ENCODE results near the gene SPATS2. TPM values are rescaled to one million over a fixed set of nuclear protein-coding genes. Genes with fewer than 3 reads are reported as not detected.

Gene SPATS2
- total RNA-seq, 4 donors from 2014 or later = 14.0 to 26.5 (median 19.6) TPM

GRCh38 chr12:49489154-49489553 lies 121.9 kb downstream of the SPATS2 start:
- WGBS, 2 donors = 93 to 96% methylated on average over 3 of the region's 3 CpGs
- intact Hi-C loops (cut with DNase I; ENCODE audit: low total_unique reads) = no loop called here
- DNase-seq (ENCODE audit: low spot score in 2 of 2) = no peak
- no peak overlapping the region for H3K4me3 ChIP-seq (ENCODE audit: low read depth, poor library complexity, severe bottlenecking)
- no peak for TF ChIP-seq CTCF (IDR thresholded peaks at IDR 0.05)
- no peak for TF ChIP-seq POLR2A (IDR thresholded peaks at IDR 0.05)

- intact Hi-C loops (cut with DNase I; ENCODE audit: low total_unique reads) = no loop called here
- 84 to 87% methylated on average over 4 of the region's 4 CpGs for WGBS, 2 donors
Observed at GRCh38 chr12:49489720-49490119, 122.5 kb downstream of the SPATS2 start.

GRCh38 chr12:49491823-49492222 lies 124.6 kb downstream of the SPATS2 start:
- DNase-seq (ENCODE audit: low spot score in 2 of 2) = no peak
- 53 to 55% methylated on average over 1 of the region's 1 CpG for WGBS, 2 donors
- intact Hi-C loops (cut with DNase I; ENCODE audit: low total_unique reads) = no loop called here
- no peak for TF ChIP-seq POLR2A (IDR thresholded peaks at IDR 0.05)
- no peak for TF ChIP-seq CTCF (IDR thresholded peaks at IDR 0.05)
- H3K4me3 ChIP-seq (ENCODE audit: low read depth, poor library complexity, severe bottlenecking) = no peak overlapping the region

More at GRCh38 chr12:49489720-49490119, 122.5 kb downstream of the SPATS2 start:
- TF ChIP-seq POLR2A (IDR thresholded peaks at IDR 0.05) (no peak), CTCF (IDR thresholded peaks at IDR 0.05) (no peak)
- no peak overlapping the region for H3K4me3 ChIP-seq (ENCODE audit: low read depth, poor library complexity, severe bottlenecking)
- no peak for DNase-seq (ENCODE audit: low spot score in 2 of 2)

GRCh38 chr12:49493900-49494299 lies 126.6 kb downstream of the SPATS2 start:
- no peak overlapping the region for H3K4me3 ChIP-seq (ENCODE audit: low read depth, poor library complexity, severe bottlenecking)
- DNase-seq (ENCODE audit: low spot score in 2 of 2) = no peak
- 97% methylated on average over 2 of the region's 2 CpGs for WGBS, 2 donors
- intact Hi-C loops (cut with DNase I; ENCODE audit: low total_unique reads) = no loop called here
- TF ChIP-seq POLR2A (IDR thresholded peaks at IDR 0.05) = no peak
- TF ChIP-seq CTCF (IDR thresholded peaks at IDR 0.05) = no peak

GRCh38 chr12:49496417-49497360 lies 129.4 kb downstream of the SPATS2 start:
- TF ChIP-seq POLR2A (IDR thresholded peaks at IDR 0.05) (no peak), CTCF (IDR thresholded peaks at IDR 0.05) (no peak)
- intact Hi-C loops (cut with DNase I; ENCODE audit: low total_unique reads) = no loop called here
- WGBS, 2 donors = 86 to 87% methylated on average over 10 of the region's 10 CpGs
- no peak overlapping the region for H3K4me3 ChIP-seq (ENCODE audit: low read depth, poor library complexity, severe bottlenecking)
- DNase-seq (ENCODE audit: low spot score in 2 of 2) = no peak

All from lower leg skin (tissue), 4 donors.